Neural progenitor cell (in vitro differentiated cells): ENCODE data around the gene BPIFA1. TPM values are rescaled to one million over a fixed set of nuclear protein-coding genes. Genes with fewer than 3 reads are reported as not detected.

Experiments
- DNase-seq: peaks from one replicate; pipeline ENCODE4 v3.0.0-alpha.2; 2016; ENCODE audit warnings: low spot score
- H2AFZ ChIP-seq: fragments of 200-600 bp; sonication (generic); replicated peaks from 2 replicates; pipeline ENCODE4 v1.6.1; 2016; ENCODE audit warnings: antibody characterized with exemption
- H3F3A ChIP-seq: fragments of 200-600 bp; sonication (generic); 2 replicates; pipeline ENCODE4 v1.6.1; 2016; ENCODE audit warnings: antibody characterized with exemption, low read depth
- H3K27ac ChIP-seq: fragments of 200-600 bp; sonication (generic); 2 replicates; pipeline ENCODE4 v1.5.1; 2016; ENCODE audit warnings: mild to moderate bottlenecking
- H3K27me3 ChIP-seq: fragments of 200-600 bp; sonication (generic); 2 replicates; pipeline ENCODE4 v1.6.1; 2016; ENCODE audit warnings: mild to moderate bottlenecking, moderate library complexity
- H3K36me3 ChIP-seq: fragments of 200-600 bp; sonication (generic); 2 replicates; pipeline ENCODE4 v1.5.1; 2016
- H3K4me1 ChIP-seq: fragments of 200-600 bp; sonication (generic); 2 replicates; pipeline ENCODE4 v1.6.1; 2016; ENCODE audit warnings: mixed run types
- H3K4me2 ChIP-seq: fragments of 200-600 bp; sonication (generic); 2 replicates; pipeline ENCODE4 v1.6.1; 2016
- H3K4me3 ChIP-seq: fragments of 200-600 bp; sonication (generic); 2 replicates; pipeline ENCODE4 v1.5.1; 2016
- H3K79me2 ChIP-seq: fragments of 200-600 bp; sonication (generic); 2 replicates; pipeline ENCODE4 v1.6.1; 2016; ENCODE audit warnings: low read depth
- H3K9ac ChIP-seq: fragments of 200-600 bp; sonication (generic); 2 replicates; pipeline ENCODE4 v1.6.1; 2016
- H3K9me3 ChIP-seq: fragments of 200-600 bp; sonication (generic); 2 replicates; pipeline ENCODE4 v1.5.1; 2016; ENCODE audit warnings: low read depth
- H4K20me1 ChIP-seq: fragments of 200-600 bp; sonication (generic); 2 replicates; pipeline ENCODE4 v1.6.1; 2016; ENCODE audit warnings: low read depth
- H3K27ac Mint-ChIP-seq: 3 replicates; pipeline ENCODE4 v1.8.0; 2021; ENCODE audit warnings: mixed read lengths
- H3K27me3 Mint-ChIP-seq: 2 replicates; pipeline ENCODE4 v1.8.0; 2022; ENCODE audit warnings: low read depth, mild to moderate bottlenecking, inconsistent platforms, moderate library complexity, mixed read lengths; ENCODE audit not compliant: insufficient read depth
- H3K36me3 Mint-ChIP-seq: 3 replicates; pipeline ENCODE4 v1.8.0; 2021; ENCODE audit warnings: mixed read lengths
- H3K4me1 Mint-ChIP-seq: 3 replicates; pipeline ENCODE4 v1.8.0; 2021; ENCODE audit warnings: mixed read lengths
- H3K4me3 Mint-ChIP-seq: 3 replicates; pipeline ENCODE4 v1.8.0; 2021; ENCODE audit warnings: mild to moderate bottlenecking, moderate library complexity, mixed read lengths
- H3K9me3 Mint-ChIP-seq: 3 replicates; pipeline ENCODE4 v1.8.0; 2020; ENCODE audit warnings: mixed read lengths
- CTCF ChIP-seq: fragments of 200-600 bp; sonication (generic); IDR thresholded peaks from 2 replicates; pipeline ENCODE4 v1.5.1; 2017; ENCODE audit warnings: antibody characterized with exemption, mild to moderate bottlenecking
- EZH2 ChIP-seq: fragments of 200-600 bp; sonication (generic); IDR thresholded peaks from 2 replicates; pipeline ENCODE4 v1.6.1; 2017; ENCODE audit warnings: antibody characterized with exemption, mild to moderate bottlenecking, moderate library complexity
- EZH2phosphoT487 ChIP-seq: fragments of 200-600 bp; sonication (generic); IDR thresholded peaks from 2 replicates; pipeline ENCODE4 v1.6.1; 2017; ENCODE audit warnings: antibody characterized with exemption
- total RNA-seq: library from RNA; depleted of rRNA; stranded (reverse); fragments of >200 nt; gene quantifications from 2 replicates; pipeline ENCODE4 v1.2.3, GENCODE V29; 2015; ENCODE audit warnings: low replicate concordance

BPIFA1 gene
- total RNA-seq, 1 donor from 2014 or later = not detected

GRCh38 chr20:33191955-33192354 is 43.8 kb upstream of the BPIFA1 start:
- Mint-ChIP-seq H3K4me1 (no peaks in the 10 kb centered on the region), H3K36me3 (no peaks in the 10 kb centered on the region), H3K4me3 (no peak overlapping the region), H3K27me3 (peaks cover 21% of the 10 kb centered on the region), H3K27ac (no peak overlapping the region), H3K9me3 (no peaks in the 10 kb centered on the region)
- no peaks in the 10 kb centered on the region for H4K20me1 ChIP-seq
- H3K4me2 ChIP-seq = no peak overlapping the region
- no peak overlapping the region for H2AFZ ChIP-seq
- H3K4me1 ChIP-seq = no peaks in the 10 kb centered on the region
- H3K36me3 ChIP-seq = no peaks in the 10 kb centered on the region
- H3K27ac ChIP-seq = no peak overlapping the region
- H3K79me2 ChIP-seq = no peaks in the 10 kb centered on the region
- no peak overlapping the region for H3K4me3 ChIP-seq
- TF ChIP-seq EZH2 (no peak), CTCF (no peak), EZH2phosphoT487 (no peak)
- DNase-seq = no peak
- H3F3A ChIP-seq = no peaks in the 10 kb centered on the region
- H3K27me3 ChIP-seq = peaks cover 20% of the 10 kb centered on the region
- H3K9ac ChIP-seq = no peak overlapping the region
- no peaks in the 10 kb centered on the region for H3K9me3 ChIP-seq

- TF ChIP-seq EZH2 = no peak
- TF ChIP-seq EZH2phosphoT487 = no peak
- TF ChIP-seq CTCF = no peak
- no peak overlapping the region for H3K4me2 ChIP-seq
- H3K9me3 Mint-ChIP-seq = no peaks in the 10 kb centered on the region
- H3K4me1 Mint-ChIP-seq = no peaks in the 10 kb centered on the region
- H3K36me3 Mint-ChIP-seq = no peaks in the 10 kb centered on the region
- no peak overlapping the region for H2AFZ ChIP-seq
- H3K9me3 ChIP-seq = no peaks in the 10 kb centered on the region
- H3K27me3 ChIP-seq = peaks cover 26% of the 10 kb centered on the region
- H3K4me3 Mint-ChIP-seq = no peak overlapping the region
- no peak overlapping the region for H3K27ac ChIP-seq
- peaks cover 19% of the 10 kb centered on the region for H3K27me3 Mint-ChIP-seq
- no peaks in the 10 kb centered on the region for H3F3A ChIP-seq
- no peaks in the 10 kb centered on the region for H3K36me3 ChIP-seq
- peak; percentile 44 for DNase-seq
- H3K4me1 ChIP-seq = no peaks in the 10 kb centered on the region
- H3K9ac ChIP-seq = no peak overlapping the region
- H3K4me3 ChIP-seq = no peak overlapping the region
- no peaks in the 10 kb centered on the region for H3K79me2 ChIP-seq
- H4K20me1 ChIP-seq = no peaks in the 10 kb centered on the region
- no peak overlapping the region for H3K27ac Mint-ChIP-seq
Observed at GRCh38 chr20:33192912-33193501, 42.8 kb upstream of the BPIFA1 start.

GRCh38 chr20:33199026-33199425 is 36.8 kb upstream of the BPIFA1 start:
- H3K4me1 Mint-ChIP-seq = no peaks in the 10 kb centered on the region

More at GRCh38 chr20:33199026-33199425, 36.8 kb upstream of the BPIFA1 start:
- H3K36me3 Mint-ChIP-seq = no peaks in the 10 kb centered on the region
- Histone ChIP-seq H3K4me3 (no peak overlapping the region), H3K27ac (no peak overlapping the region), H4K20me1 (no peaks in the 10 kb centered on the region), H3K4me1 (no peaks in the 10 kb centered on the region), H3K79me2 (no peaks in the 10 kb centered on the region), H3K9me3 (no peaks in the 10 kb centered on the region), H2AFZ (no peak overlapping the region), H3K27me3 (peaks cover 39% of the 10 kb centered on the region), H3K4me2 (no peak overlapping the region), H3K36me3 (no peaks in the 10 kb centered on the region), H3F3A (no peaks in the 10 kb centered on the region), H3K9ac (no peak overlapping the region)
- TF ChIP-seq CTCF (no peak), EZH2 (no peak), EZH2phosphoT487 (no peak)
- no peaks in the 10 kb centered on the region for H3K9me3 Mint-ChIP-seq
- H3K27me3 Mint-ChIP-seq = peaks cover 10% of the 10 kb centered on the region
- DNase-seq = no peak
- H3K27ac Mint-ChIP-seq = no peak overlapping the region
- no peak overlapping the region for H3K4me3 Mint-ChIP-seq
